Putamen (tissue), 1 donor: ENCODE data around the gene GABRB3.
"Not testable (repeated sequence)": the region's sequence is repeated elsewhere in the genome, so short reads cannot be mapped to it uniquely, and the experiment has no call there.

Source experiments
- DNase-seq: peaks from one replicate; pipeline ENCODE4 v3.0.0-alpha.2; 2016; ENCODE audit warnings: low spot score

Gene GABRB3

GRCh38 chr15:26736502-26737248 lies 36.2 kb downstream of the GABRB3 start:
- no peak for DNase-seq

GRCh38 chr15:26731965-26732364 lies 40.9 kb downstream of the GABRB3 start:
- no peak for DNase-seq

GRCh38 chr15:26729581-26729980 lies 43.3 kb downstream of the GABRB3 start:
- DNase-seq = no peak

GRCh38 chr15:26729030-26729429 lies 43.8 kb downstream of the GABRB3 start:
- DNase-seq = no peak

GRCh38 chr15:26724381-26725150 lies 48.3 kb downstream of the GABRB3 start:
- DNase-seq = no peak

GRCh38 chr15:26722621-26723160 lies 50.2 kb downstream of the GABRB3 start:
- peak; percentile 69 for DNase-seq

GRCh38 chr15:26721232-26721967 lies 51.5 kb downstream of the GABRB3 start:
- no peak for DNase-seq

- DNase-seq = no peak
Observed at GRCh38 chr15:26720546-26720945, 52.3 kb downstream of the GABRB3 start.

GRCh38 chr15:26719866-26720265 lies 53.0 kb downstream of the GABRB3 start:
- not testable (repeated sequence) for DNase-seq

GRCh38 chr15:26716069-26716468 lies 56.8 kb downstream of the GABRB3 start:
- peak; percentile 55 for DNase-seq

GRCh38 chr15:26713498-26713897 lies 59.4 kb downstream of the GABRB3 start:
- no peak for DNase-seq

- no peak for DNase-seq
Observed at GRCh38 chr15:26712335-26712734, 60.5 kb downstream of the GABRB3 start.

GRCh38 chr15:26711445-26711844 lies 61.4 kb downstream of the GABRB3 start:
- DNase-seq = no peak

- DNase-seq = no peak
Observed at GRCh38 chr15:26702381-26702780, 70.5 kb downstream of the GABRB3 start.

GRCh38 chr15:26698555-26698954 lies 74.3 kb downstream of the GABRB3 start:
- no peak for DNase-seq

- no peak for DNase-seq
Observed at GRCh38 chr15:26697913-26698312, 75.0 kb downstream of the GABRB3 start.

- no peak for DNase-seq
Observed at GRCh38 chr15:26691249-26691648, 81.6 kb downstream of the GABRB3 start.

- no peak for DNase-seq
Observed at GRCh38 chr15:26690778-26691177, 82.1 kb downstream of the GABRB3 start.

- no peak for DNase-seq
Observed at GRCh38 chr15:26689462-26689861, 83.4 kb downstream of the GABRB3 start.

- no peak for DNase-seq
Observed at GRCh38 chr15:26686547-26687187, 86.2 kb downstream of the GABRB3 start.

GRCh38 chr15:26682598-26683164 lies 90.2 kb downstream of the GABRB3 start:
- no peak for DNase-seq

GRCh38 chr15:26679927-26680326 lies 92.9 kb downstream of the GABRB3 start:
- no peak for DNase-seq
